Epithelial cell of esophagus (primary cell): ENCODE measurements around the gene HEPACAM.

ENCODE experiments used
- DNase-seq: peaks from one replicate; pipeline ENCODE4 v3.0.0; 2010; ENCODE audit warnings: low read depth
- H3K4me3 ChIP-seq: 2 replicates; pipeline ENCODE4 v1.5.1; 2011; ENCODE audit warnings: mild to moderate bottlenecking, low read length, control low read depth
- CTCF ChIP-seq: IDR thresholded peaks from 2 replicates; pipeline ENCODE4 v1.5.1; 2011; ENCODE audit warnings: low read depth, mild to moderate bottlenecking, low read length, control low read depth, inconsistent platforms; ENCODE audit not compliant: insufficient read depth; ENCODE audit errors: missing control alignments

HEPACAM gene

DNA sequence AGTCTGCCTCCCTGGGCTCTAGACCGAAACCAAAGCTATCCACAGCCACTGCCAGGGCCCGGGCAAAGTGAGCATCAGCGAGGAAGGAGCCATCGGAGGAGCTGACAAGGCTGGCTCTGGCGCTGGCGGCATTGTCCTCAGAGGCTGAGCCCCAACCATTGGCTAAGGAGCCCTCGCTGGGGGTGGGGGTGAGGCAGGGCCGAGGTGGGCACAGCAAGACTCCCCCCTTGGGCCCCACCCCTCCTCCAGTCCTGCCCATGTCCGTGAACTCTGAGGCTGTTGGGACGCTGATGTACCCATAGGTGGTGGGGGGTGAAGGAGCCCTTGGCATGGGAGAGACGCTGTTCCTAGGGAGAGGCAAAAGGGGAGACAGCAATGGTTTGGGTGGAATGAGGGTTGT, 49.4 kb downstream of the HEPACAM start:
- no peak for TF ChIP-seq CTCF

GRCh38 chr11:124884869-124885479, 50.9 kb downstream of the HEPACAM start:
- no peak for TF ChIP-seq CTCF
- H3K4me3 ChIP-seq = no peak overlapping the region
- DNase-seq = no peak

More for the DNA sequence above, 49.4 kb downstream of the HEPACAM start:
- no peak for DNase-seq
- no peak overlapping the region for H3K4me3 ChIP-seq

GRCh38 chr11:124884340-124884739, 51.5 kb downstream of the HEPACAM start:
- DNase-seq = no peak
- no peak overlapping the region for H3K4me3 ChIP-seq
- TF ChIP-seq CTCF = no peak

GRCh38 chr11:124882339-124883071, 53.3 kb downstream of the HEPACAM start:
- H3K4me3 ChIP-seq = no peak overlapping the region
- DNase-seq = no peak

GRCh38 chr11:124880958-124881357, 54.9 kb downstream of the HEPACAM start:
- H3K4me3 ChIP-seq = no peak overlapping the region
- no peak for TF ChIP-seq CTCF
- no peak for DNase-seq

More at GRCh38 chr11:124882339-124883071, 53.3 kb downstream of the HEPACAM start:
- TF ChIP-seq CTCF = no peak

GRCh38 chr11:124880290-124880611, 55.6 kb downstream of the HEPACAM start:
- no peak for TF ChIP-seq CTCF
- DNase-seq = no peak
- H3K4me3 ChIP-seq = no peak overlapping the region
